Neural progenitor cell (in vitro differentiated cells): ENCODE data around the gene FBP2.
"Not testable (repeated sequence)": the region's sequence is repeated elsewhere in the genome, so short reads cannot be mapped to it uniquely, and the experiment has no call there.

Experiments
- CTCF ChIP-seq: fragments of 200-600 bp; sonication (generic); IDR thresholded peaks from 2 replicates; pipeline ENCODE4 v1.5.1; 2017; ENCODE audit warnings: antibody characterized with exemption, mild to moderate bottlenecking
- EZH2 ChIP-seq: fragments of 200-600 bp; sonication (generic); IDR thresholded peaks from 2 replicates; pipeline ENCODE4 v1.6.1; 2017; ENCODE audit warnings: antibody characterized with exemption, mild to moderate bottlenecking, moderate library complexity

- TF ChIP-seq CTCF, EZH2: not testable (repeated sequence)
Observed at GRCh38 chr9:94591046-94591545, 2.5 kb downstream of the FBP2 start.
